GM21381 (cell line): Measurements from ENCODE around the gene TTLL3.

ENCODE experiments used
- ATAC-seq: cut with Tn5 transposase; IDR thresholded peaks from one replicate; pipeline ENCODE4 v1.9.1; 2021; ENCODE audit warnings: mild to moderate bottlenecking, moderate library complexity; ENCODE audit not compliant: unreplicated experiment

TTLL3 gene

DNA sequence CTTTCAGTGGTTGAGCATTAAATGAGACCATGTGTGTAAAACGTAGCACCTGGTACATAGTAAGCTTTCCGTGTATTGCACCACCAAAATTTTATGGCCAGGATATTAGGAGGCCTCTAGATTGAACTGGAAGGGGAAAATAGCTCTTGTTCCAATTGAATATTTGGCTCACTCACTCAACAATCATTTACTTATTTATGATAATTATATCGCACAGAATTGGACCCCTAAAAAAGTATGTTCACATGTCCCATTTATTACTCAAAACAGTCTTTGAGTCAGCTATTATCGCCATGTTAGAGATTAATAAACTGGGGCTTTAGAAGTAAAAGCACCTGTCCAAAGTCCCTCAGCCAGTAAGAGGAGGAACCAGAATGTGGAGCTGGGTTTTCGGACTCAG is 5.1 kb upstream of the TTLL3 start:
- no peak for ATAC-seq

DNA sequence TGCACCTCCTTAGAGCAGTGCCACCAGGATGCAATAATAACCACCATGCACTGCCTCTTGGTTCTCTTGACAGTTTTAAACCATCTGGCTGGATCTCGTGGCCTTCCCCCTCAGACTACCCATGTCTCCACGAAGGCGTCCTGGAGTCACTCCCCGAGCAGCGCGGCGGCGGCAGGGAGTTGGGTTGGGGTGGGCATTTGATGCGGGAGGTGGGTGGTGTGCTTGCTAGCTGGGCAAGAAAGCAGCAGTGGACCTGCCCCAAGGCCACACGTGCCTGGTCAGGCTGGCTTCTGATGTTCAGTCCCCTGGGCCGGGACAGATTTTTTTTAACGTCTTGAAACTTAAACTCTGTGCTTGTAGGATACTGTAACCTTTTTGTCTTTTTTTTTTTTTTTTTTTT is 3.9 kb upstream of the TTLL3 start:
- ATAC-seq = no peak

DNA sequence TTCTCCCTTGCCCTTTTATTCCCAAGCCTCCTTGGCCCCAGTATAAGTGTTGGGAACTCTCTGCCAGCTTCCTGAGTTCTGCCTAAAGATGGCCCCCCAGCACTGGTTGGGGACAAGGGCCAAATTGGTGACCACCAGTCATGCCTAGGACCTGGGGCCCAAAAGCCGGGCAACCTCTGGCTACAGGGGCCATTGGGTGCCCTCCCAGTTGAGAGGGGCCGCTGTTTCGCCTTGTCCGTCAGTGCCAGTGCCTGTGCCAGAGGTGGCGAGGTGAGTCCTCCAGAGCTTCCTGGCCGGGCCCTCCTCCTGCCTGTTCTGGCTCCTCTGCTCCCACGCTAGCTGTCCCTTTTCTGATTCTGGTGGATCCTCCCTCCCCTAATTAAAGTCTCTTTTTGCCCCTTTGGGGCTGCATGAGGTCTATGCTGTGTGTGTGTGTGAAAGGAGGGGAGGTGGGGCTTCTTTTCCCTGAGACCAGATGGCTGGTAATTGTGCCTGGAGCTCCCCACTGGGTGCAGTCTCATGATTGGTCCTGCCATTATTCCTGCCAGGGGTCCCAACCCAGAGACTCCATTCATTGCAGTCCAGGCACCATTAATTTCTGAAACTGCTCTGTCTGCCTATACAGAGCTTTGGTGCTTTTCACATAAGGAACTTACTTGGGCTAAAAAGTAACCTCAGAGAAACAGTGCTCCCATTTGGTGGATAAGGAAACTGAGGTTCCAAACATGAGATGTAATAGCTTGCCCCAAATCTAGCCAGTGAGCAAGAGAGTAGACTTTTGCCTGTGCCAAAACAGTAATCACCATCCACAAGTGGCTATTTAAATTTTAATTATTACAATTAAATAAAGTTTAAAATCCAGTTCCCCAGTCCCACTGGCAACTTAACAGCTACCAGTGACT is 3.1 kb upstream of the TTLL3 start:
- ATAC-seq = no peak

DNA sequence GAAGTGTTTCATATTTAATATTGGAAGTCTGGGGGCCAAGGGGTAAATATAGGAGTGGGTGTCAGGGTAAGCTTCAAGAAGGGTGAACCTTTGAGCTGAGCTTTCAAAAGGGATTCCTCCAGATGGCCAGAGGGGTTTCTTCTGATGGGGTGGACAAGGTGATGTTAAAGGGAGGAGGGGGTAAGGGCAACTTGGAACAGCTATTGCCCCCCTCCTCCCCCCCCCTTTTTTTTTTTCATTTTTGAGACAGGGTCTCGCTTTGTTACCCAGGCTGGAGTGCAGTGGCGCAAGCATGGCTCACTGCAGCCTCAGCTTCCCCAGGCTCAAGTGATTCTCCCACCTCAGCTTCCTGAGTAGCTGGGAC is 2.1 kb upstream of the TTLL3 start:
- ATAC-seq = no peak

DNA sequence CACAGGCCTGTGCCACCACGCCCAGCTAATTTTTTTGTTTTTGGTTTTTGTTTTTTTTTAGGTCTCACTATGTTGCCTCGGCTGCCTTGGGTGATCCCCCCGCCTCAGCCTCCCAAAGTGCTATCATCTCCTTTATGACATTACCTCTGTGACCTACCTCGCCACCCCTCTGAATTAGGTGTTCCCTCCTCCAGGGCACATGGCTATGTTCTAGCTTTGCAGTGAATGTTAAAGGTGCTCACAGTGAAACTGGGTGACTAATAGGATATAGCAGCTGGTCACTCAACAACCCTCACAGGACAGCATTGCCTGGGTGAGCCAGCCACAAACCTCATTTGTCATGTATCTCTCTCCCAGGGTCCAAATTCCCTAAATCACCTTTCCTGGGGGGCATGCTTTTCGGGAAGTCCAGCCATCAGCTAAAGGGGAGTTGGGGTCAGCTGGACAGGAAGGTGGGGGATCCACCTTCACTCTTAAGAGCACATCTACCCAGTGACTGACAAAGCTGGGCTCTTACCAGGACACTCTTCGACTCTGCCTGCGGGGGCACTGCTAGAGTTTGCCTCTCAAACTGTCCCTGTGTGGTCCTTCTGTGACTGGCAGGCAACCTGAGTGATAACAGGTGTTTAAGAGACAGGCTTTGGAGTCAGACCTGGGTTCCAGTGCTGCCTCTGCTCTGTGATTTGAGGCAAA is 1.6 kb upstream of the TTLL3 start:
- ATAC-seq = peak; percentile 50

DNA sequence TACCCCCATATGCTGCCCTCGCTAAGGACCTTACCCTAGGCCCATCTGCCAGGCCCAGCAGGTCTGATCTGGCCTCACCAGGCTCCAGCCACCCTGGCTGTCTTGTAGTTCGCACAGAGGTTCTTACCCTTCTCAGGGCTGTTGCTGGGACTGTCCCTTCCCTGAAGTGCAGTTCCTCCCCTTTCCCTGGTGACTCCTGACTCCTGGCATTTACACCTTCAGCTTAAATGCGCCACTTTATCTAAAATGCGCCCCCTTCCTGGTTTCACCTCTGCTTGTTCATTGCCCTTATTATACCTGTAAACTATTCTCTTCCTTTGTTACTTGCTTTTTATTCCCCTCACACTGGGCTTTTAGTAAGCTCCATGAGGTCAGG is 835 bp upstream of the TTLL3 start:
- ATAC-seq = no peak

DNA sequence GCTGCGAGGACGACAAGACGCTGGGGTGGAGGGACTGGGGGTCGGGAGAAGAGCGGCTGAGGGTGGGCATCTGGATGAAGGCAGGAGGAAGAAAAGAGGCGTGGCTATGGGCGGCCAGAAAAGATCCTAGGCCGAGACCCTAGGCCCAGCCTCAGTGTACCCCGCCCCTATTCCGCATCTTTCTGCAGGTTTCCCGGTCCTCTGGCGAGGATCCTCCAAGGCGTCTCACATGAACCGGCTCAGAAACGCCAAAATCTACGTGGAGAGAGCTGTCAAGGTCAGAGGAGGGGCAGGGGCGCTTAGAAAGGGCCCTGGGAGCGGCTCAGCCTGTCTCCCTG is 340 bp downstream of the TTLL3 start:
- ATAC-seq = no peak

DNA sequence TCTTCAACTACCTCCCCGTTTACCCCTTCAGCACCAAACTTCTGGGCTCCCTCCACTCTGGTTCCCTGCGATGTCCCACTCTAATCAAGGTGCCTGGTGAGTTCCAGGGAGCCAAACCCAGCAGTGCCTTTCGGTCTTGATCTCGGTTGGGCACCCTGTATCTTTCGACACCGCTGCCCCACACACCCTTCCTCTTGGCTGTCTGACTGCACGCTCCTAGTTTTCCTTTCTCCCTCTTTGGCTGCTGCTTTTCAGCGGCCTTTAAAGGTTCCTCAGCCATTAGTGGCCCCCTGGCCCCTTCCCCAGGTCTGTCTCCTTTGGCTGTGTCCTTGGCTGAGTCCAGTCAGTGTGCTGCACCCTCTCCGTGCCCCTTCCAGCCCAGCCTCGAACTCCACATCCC is 784 bp downstream of the TTLL3 start:
- no peak for ATAC-seq

DNA sequence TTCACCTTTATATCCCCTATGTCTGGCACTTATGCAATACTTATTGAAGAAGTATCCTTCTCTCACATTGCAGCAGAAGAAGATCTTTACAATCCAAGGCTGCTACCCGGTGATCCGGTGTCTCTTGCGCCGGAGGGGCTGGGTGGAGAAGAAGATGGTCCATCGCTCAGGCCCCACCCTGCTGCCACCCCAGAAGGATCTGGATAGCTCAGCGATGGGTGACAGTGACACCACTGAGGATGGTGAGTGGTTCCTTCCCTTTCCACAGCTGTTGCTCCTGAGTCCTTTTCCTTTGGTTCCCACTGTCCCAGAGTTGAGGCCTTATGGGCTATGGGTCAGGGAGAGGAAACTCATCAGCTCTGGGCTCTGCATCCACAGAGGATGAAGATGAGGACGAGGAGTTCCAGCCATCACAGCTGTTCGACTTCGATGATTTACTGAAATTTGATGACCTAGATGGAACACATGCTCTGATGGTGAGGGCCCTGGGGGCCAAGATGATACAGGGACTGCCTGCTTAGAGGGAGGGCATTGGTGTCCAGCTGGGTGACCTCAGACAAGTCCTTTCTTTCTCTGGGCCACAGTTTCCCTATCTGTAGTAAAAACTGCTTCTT is 2.9 kb downstream of the TTLL3 start:
- no peak for ATAC-seq

DNA sequence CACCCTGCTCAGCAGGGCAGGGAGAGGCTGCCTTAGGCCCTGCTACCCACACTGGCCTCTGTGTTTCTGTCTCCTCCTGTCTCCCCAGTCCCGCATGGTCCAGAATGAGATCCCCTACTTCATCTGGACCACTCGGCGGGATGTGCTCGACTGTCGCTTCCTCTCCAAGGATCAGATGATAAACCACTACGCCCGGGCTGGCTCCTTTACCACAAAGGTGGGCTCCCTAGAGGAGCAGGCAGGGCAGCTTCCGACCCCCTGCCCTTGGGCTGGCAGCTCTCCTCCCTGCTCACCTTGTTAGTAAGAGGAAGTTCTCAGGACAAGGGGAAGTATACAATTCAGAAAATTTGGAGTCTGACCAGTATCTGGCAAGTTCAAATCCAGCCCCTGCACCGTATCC is 5.9 kb downstream of the TTLL3 start:
- no peak for ATAC-seq

DNA sequence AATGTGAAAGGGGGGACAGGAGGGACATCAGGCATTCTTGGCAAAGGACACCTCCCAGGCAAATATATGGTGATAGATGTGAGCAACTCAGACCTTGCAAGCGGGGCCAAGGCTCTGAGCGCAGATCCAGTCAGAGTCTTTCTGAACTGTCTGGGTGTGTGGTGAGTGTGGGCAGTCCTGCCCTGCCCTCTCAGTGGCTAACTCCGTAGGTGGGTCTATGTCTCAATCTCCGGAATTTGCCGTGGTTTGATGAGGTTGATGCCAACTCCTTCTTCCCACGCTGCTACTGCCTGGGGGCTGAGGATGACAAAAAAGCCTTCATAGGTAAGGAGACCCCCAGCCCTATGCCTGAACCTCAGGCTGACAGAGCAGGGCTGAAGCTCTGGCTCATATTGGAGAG is 7.4 kb downstream of the TTLL3 start:
- no peak for ATAC-seq

DNA sequence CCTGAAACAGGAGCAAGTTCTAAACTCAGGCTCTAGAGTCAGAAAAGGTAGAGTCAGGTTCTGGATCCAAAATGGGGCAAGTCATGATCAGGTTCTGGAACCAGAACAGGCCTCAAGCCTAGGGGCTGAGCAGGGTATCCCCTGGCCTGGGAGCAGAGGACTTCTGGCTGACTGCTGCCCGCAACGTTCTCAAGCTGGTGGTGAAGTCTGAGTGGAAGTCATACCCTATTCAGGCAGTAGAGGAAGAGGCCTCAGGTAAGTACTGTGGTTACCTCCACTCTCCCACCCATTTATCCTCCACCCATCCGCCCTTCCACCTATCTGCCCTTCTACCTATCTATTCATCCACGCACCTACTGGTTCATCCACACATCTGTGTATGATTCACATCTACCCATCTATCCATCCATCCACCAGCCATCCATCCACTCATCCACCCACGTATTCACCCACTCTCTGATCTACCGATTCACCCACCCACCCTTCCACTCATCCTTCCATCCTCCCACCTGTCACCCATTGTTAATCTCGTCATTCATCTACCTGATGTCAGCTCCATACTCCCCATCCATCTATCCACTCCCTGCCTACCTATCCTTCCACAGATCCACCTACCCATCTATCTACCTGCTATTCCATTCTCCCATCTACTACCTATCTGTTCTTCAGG is 8.7 kb downstream of the TTLL3 start:
- ATAC-seq = no peak

DNA sequence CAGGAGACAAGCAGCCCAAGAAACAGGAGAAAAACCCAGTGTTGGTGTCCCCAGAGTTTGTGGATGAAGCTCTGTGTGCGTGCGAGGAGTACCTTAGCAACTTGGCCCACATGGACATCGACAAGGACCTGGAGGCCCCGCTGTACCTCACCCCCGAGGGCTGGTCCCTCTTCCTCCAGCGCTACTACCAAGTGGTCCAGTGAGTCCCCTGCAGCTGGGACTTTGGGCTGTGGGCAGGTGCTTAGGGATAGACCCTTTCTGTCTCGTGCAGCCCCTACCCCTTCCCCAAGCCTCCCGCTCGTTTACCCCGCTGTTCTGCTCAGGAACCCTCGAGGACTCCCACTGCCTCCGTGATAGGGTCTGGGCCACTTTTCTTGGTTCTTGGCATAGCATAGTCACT is 10.5 kb downstream of the TTLL3 start:
- ATAC-seq = no peak

DNA sequence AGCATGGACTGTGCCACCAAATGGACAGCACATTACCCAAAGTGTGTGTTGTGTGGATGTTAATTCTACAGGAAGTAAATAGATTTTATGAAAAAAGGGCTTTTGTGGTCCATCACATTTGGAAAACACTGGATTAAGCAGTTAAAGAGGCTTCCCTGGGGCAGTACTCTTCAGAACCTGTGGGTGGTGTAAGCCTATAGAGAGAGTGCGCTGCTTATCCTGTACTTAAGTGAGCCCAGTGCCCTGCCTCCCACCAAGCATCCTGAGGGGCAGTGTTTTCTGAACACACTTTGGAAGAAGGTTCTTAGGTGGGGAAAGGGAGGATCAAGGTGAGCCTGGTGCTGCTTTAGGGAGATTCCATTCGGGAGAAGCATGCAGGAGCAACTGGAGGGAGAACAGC is 10.9 kb downstream of the TTLL3 start:
- no peak for ATAC-seq

DNA sequence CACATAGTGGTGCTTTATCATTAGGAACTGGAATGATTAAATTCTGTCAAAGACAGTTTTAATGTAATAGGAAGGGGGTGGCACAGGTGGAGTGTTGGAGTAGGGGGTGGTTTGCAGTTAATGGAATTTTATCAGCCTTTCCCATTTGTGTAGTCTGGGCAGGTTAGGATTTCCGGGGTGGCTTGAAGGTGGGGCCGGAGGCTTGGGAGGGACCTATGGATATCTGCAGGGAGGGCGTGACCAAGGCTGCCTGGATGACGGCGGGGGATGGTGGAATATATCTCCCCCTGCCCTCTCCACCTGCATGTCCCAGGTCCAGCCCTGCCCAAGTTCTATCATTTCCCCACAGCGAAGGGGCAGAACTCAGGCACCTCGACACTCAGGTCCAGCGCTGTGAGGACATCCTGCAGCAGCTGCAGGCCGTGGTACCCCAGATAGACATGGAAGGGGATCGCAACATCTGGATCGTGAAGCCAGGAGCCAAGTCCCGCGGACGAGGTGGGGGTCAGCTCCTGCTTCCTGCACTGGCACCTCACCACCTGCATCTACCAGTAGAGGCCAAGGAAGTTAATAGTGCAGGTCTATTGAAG is 15.5 kb downstream of the TTLL3 start:
- no peak for ATAC-seq

DNA sequence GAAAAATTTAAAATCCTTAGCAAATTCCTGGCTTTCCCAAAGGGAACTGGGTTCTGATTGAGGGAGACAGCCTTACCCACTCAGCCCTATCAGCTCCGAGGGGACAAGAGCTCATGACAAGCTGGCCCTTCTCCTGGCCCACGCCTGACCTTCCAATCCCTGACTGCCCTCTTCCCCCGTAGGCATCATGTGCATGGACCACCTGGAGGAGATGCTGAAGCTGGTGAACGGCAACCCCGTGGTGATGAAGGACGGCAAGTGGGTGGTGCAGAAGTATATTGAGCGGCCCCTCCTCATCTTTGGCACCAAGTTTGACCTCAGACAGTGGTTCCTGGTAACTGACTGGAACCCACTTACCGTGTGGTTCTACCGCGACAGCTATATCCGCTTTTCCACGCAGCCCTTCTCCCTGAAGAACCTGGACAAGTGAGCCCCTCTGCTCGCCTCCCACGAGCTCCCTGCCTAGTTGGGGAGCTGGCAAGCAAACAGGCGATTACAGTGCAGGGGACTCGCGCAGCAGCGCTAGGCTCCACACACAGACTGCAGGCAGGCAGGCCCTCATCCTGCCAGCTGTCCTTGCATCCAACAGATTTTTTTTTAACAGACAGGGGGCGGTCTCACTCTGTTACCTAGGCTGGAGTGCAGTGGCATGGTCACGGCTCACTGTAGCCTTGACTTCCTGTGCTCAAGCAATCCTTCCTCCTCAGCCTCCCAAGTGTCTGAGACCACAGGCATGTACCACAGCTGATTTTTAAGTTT is 16.9 kb downstream of the TTLL3 start:
- ATAC-seq = no peak

DNA sequence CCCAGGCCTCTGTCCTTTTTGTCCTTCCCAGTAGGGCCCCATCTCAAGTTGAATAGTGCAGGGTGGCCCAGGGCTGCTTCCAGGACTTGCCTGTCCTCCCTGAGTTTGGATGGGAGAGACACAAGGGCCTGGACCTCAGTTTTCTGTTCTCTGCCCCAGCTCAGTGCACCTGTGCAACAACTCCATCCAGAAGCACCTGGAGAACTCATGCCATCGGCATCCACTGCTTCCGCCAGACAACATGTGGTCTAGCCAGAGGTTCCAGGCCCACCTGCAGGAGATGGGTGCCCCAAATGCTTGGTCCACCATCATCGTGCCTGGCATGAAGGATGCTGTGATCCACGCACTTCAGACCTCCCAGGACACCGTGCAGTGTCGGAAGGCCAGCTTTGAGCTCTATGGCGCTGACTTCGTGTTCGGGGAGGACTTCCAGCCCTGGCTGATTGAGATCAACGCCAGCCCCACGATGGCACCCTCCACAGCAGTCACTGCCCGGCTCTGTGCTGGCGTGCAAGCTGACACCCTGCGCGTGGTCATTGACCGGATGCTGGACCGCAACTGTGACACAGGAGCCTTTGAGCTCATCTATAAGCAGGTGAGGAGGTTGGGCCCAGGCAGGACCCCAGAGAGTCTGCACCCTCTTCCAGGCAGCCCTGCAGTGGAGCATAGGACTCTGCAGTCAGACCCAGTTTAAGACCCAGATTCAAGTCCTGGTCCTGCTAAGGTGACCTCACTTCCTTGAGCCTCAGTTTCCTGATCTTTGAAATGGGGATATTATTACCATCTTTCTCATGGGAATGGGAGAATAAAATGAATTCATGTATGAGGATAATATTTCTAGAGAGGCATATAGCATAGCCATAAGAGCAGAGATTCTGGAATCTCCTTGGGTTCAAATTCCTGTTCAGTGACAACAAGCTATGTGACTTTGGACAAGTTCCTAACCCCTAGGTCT is 19.0 kb downstream of the TTLL3 start:
- no peak for ATAC-seq

DNA sequence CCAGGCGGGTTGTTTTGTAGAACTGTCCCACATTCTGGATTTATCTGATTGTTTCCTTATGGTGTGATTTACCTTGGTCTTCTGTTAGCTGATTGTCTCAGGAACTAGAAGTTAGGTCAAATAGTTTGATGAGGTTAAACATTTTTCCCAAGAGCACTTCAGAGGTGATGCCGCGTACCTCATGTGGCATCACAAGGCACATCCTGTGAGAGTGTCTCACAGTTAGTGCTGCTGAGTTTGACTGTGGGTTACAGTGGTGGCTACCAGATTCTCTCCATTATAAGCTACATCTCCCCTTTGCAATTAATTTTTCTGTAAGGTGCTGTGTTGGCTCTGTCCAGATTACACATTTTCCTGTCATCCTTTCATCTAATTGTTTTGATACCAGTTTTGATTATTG is 21.2 kb downstream of the TTLL3 start:
- ATAC-seq = no peak

DNA sequence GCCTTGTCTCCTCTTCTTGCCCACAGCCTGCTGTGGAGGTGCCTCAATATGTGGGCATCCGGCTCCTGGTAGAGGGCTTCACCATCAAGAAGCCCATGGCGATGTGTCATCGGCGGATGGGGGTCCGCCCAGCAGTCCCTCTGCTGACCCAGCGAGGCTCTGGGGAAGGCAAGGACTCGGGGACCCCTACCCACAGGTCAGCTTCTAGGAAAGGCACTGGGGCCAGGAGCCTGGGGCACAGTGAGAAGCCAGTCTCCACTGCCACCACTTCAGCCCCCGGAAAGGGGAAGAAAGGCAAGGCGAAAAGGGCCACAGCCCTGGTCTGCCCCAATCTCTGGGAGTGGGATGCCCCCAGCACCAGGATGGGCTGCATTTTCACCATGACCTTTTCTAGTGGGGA is 23.0 kb downstream of the TTLL3 start:
- no peak for ATAC-seq
